Astrocyte (in vitro differentiated cells and primary cell): ENCODE results near the gene OXLD1. TPM values are rescaled to one million over a fixed set of nuclear protein-coding genes. Genes with fewer than 3 reads are reported as not detected.

Experiments
- DNase-seq: peaks from one replicate; pipeline ENCODE4 v3.0.0-alpha.2; 2010; ENCODE audit warnings: low read depth
- FAIRE-seq: peaks from 2 replicates; lab custom pipeline; 2011; peaks lifted over from hg19 to GRCh38; lab: Jason Lieb, UNC
- H2AFZ ChIP-seq: 2 replicates; pipeline ENCODE4 v1.6.0; 2012; ENCODE audit warnings: low read depth, low read length, inconsistent platforms
- H3K27ac ChIP-seq: 2 replicates; pipeline ENCODE4 v1.5.1; 2011; ENCODE audit warnings: low read depth, low read length, inconsistent platforms
- H3K27me3 ChIP-seq: 2 replicates; pipeline ENCODE4 v1.6.0; 2011; ENCODE audit warnings: low read length, inconsistent platforms; ENCODE audit not compliant: insufficient read depth
- H3K36me3 ChIP-seq: 2 replicates; pipeline ENCODE4 v1.5.1; 2011; ENCODE audit warnings: low read length, inconsistent platforms; ENCODE audit not compliant: insufficient read depth
- H3K4me1 ChIP-seq: 2 replicates; pipeline ENCODE4 v1.5.1; 2011; ENCODE audit warnings: low read length, inconsistent platforms; ENCODE audit not compliant: insufficient read depth
- H3K4me2 ChIP-seq: 2 replicates; pipeline ENCODE4 v1.6.0; 2012; ENCODE audit warnings: low read length, inconsistent platforms
- H3K4me3 ChIP-seq: 2 replicates; pipeline ENCODE4 v1.5.1; 2011; ENCODE audit warnings: low read depth, mild to moderate bottlenecking, low read length, inconsistent platforms; ENCODE audit not compliant: insufficient read depth
- H3K79me2 ChIP-seq: 2 replicates; pipeline ENCODE4 v1.6.0; 2012; ENCODE audit warnings: mild to moderate bottlenecking, low read length, inconsistent platforms; ENCODE audit not compliant: insufficient read depth
- H3K9ac ChIP-seq: 2 replicates; pipeline ENCODE4 v1.6.0; 2012; ENCODE audit warnings: mild to moderate bottlenecking, low read length, inconsistent platforms
- H3K9me3 ChIP-seq: 2 replicates; pipeline ENCODE4 v1.5.1; 2012; ENCODE audit warnings: low read depth, mild to moderate bottlenecking, low read length, inconsistent platforms; ENCODE audit not compliant: insufficient read depth
- H4K20me1 ChIP-seq: 2 replicates; pipeline ENCODE4 v1.6.0; 2012; ENCODE audit warnings: low read length, inconsistent platforms; ENCODE audit not compliant: insufficient read depth
- H3K27ac Mint-ChIP-seq: one replicate; pipeline ENCODE4 v1.8.0; 2021; ENCODE audit warnings: mild to moderate bottlenecking, mixed read lengths; ENCODE audit not compliant: unreplicated experiment
- H3K27me3 Mint-ChIP-seq: one replicate; pipeline ENCODE4 v1.8.0; 2021; ENCODE audit warnings: low read depth, mixed read lengths; ENCODE audit not compliant: unreplicated experiment
- H3K36me3 Mint-ChIP-seq: one replicate; pipeline ENCODE4 v1.8.0; 2021; ENCODE audit warnings: low read depth, mixed read lengths; ENCODE audit not compliant: unreplicated experiment
- H3K4me1 Mint-ChIP-seq: one replicate; pipeline ENCODE4 v1.8.0; 2021; ENCODE audit warnings: low read depth, mixed read lengths; ENCODE audit not compliant: unreplicated experiment
- H3K4me3 Mint-ChIP-seq: one replicate; pipeline ENCODE4 v1.8.0; 2021; ENCODE audit warnings: mild to moderate bottlenecking, moderate library complexity, mixed read lengths; ENCODE audit not compliant: unreplicated experiment
- H3K9me3 Mint-ChIP-seq: one replicate; pipeline ENCODE4 v1.8.0; 2021; ENCODE audit warnings: mild to moderate bottlenecking, mixed read lengths; ENCODE audit not compliant: unreplicated experiment
- EZH2 ChIP-seq: IDR thresholded peaks from 2 replicates; pipeline ENCODE4 v1.6.1; 2012; ENCODE audit warnings: mild to moderate bottlenecking, low read length, inconsistent platforms; ENCODE audit not compliant: insufficient read depth
- total RNA-seq: library from RNA; stranded (reverse); gene quantifications from 2 replicates; pipeline ENCODE4 v1.2.1, GENCODE V29; 2021
- TF ChIP-seq, protein P1 (sequence below): IDR thresholded peaks from 2 replicates; pipeline ENCODE4 v1.5.1; 2011; ENCODE audit warnings: low read depth, mild to moderate bottlenecking, inconsistent platforms, low read length, moderate library complexity; ENCODE audit not compliant: insufficient read depth

OXLD1 gene
- total RNA-seq, 1 donor from 2014 or later = 22.0 TPM

GRCh38 chr17:81703747-81704654 is 37.6 kb upstream of the OXLD1 start:
- Mint-ChIP-seq H3K36me3 (peaks cover 18% of the 10 kb centered on the region), H3K27me3 (no peaks in the 10 kb centered on the region), H3K4me1 (peaks cover 12% of the 10 kb centered on the region), H3K4me3 (peak overlapping the region; percentile 87), H3K9me3 (no peaks in the 10 kb centered on the region), H3K27ac (peak overlapping the region; percentile 4)
- Histone ChIP-seq H3K79me2 (peaks cover 64% of the 10 kb centered on the region), H3K36me3 (peaks cover 19% of the 10 kb centered on the region), H3K4me1 (peaks cover 29% of the 10 kb centered on the region), H3K27ac (peak overlapping the region; percentile 95), H3K4me3 (peak overlapping the region; percentile 80), H4K20me1 (peaks cover 65% of the 10 kb centered on the region), H3K4me2 (peak overlapping the region; percentile 94), H3K9me3 (no peaks in the 10 kb centered on the region), H3K9ac (peak overlapping the region; percentile 95), H3K27me3 (no peaks in the 10 kb centered on the region), H2AFZ (peak overlapping the region; percentile 78)
- TF ChIP-seq, protein P1, sequence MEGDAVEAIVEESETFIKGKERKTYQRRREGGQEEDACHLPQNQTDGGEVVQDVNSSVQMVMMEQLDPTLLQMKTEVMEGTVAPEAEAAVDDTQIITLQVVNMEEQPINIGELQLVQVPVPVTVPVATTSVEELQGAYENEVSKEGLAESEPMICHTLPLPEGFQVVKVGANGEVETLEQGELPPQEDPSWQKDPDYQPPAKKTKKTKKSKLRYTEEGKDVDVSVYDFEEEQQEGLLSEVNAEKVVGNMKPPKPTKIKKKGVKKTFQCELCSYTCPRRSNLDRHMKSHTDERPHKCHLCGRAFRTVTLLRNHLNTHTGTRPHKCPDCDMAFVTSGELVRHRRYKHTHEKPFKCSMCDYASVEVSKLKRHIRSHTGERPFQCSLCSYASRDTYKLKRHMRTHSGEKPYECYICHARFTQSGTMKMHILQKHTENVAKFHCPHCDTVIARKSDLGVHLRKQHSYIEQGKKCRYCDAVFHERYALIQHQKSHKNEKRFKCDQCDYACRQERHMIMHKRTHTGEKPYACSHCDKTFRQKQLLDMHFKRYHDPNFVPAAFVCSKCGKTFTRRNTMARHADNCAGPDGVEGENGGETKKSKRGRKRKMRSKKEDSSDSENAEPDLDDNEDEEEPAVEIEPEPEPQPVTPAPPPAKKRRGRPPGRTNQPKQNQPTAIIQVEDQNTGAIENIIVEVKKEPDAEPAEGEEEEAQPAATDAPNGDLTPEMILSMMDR = no peak
- TF ChIP-seq EZH2 = no peak
- DNase-seq (no peak), FAIRE-seq (no peak)

DNA sequence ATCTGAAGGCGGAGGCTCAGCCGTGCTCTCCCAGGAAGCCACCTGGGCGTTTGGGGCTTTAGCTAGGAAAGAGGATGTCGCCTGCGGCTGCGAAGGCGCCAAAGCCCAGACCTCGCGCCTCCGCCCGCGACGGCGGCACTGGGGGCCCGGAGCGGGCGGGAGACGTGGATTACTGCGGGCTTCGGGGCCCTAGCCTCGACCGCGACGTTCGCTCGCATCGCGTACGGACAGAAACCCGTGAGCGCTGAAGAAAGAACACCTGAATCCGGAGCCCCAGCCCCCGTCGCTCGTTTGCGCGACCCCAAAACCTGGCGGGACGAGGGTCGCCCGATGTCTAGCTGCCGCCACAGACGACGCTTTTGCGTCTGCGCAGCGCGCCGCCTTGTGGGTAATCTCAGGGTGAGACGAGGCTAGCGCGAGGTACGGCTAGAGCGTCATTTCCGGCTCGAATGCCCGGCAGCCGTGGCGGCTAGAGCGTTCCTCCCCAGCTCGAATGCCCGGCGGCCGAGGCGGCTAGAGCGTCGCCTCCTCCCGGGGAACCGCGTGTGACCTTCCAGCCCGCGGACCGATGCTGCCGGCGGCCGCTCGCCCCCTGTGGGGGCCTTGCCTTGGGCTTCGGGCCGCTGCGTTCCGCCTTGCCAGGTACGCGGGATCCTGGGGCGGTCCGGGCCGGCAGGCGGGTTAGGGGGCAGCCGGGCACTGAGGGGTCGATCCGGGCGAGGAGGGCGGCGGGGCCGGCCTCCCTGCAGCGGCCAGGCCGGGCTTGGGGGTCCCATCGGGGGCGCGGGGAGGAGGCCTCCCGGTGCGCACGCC is 36.7 kb upstream of the OXLD1 start, which contains the start of gene MRPL12:
Gene MRPL12, plus strand, starts transcription at position 434 of the 813 bp plus-strand sequence. Its CDS starts 135 bp downstream, at position 569.
- H3K4me1 ChIP-seq = peaks cover 29% of the 10 kb centered on the region
- Mint-ChIP-seq H3K27ac (peak within 1 kb of the TSS; percentile 90), H3K4me1 (peaks cover 12% of the 10 kb centered on the region), H3K36me3 (peaks cover 20% of the 10 kb centered on the region), H3K4me3 (peak within 1 kb of the TSS; percentile 93), H3K9me3 (no peaks in the 10 kb centered on the region), H3K27me3 (no peaks in the 10 kb centered on the region)
- peaks cover 72% of the 10 kb centered on the region for H3K79me2 ChIP-seq
- peak within 1 kb of the TSS; percentile 95 for H3K9ac ChIP-seq
- peak within 1 kb of the TSS; percentile 78 for H2AFZ ChIP-seq
- H3K27ac ChIP-seq = peak within 1 kb of the TSS; percentile 95
- no peak for TF ChIP-seq EZH2
- TF ChIP-seq, protein P1 = no peak
- H4K20me1 ChIP-seq = peaks cover 67% of the 10 kb centered on the region
- FAIRE-seq (no peak), DNase-seq (peak; percentile 79)
- H3K4me2 ChIP-seq = peak within 1 kb of the TSS; percentile 94
- peak within 1 kb of the TSS; percentile 80 for H3K4me3 ChIP-seq
- H3K9me3 ChIP-seq = no peaks in the 10 kb centered on the region
- no peaks in the 10 kb centered on the region for H3K27me3 ChIP-seq
- H3K36me3 ChIP-seq = peaks cover 25% of the 10 kb centered on the region
